Endothelial cell of umbilical vein (primary cell): Measurements from ENCODE around the gene KCNQ2. TPM values are rescaled to one million over a fixed set of nuclear protein-coding genes. Genes with fewer than 3 reads are reported as not detected.

ENCODE experiments used
- BruUV-seq: library from RNA; stranded (reverse); fragments of 400-500 nt; replicated peaks from 2 replicates; lab custom pipeline; 2021; lab: Mats Ljungman, UMichigan
- CTCF ChIA-PET: fragments of 300-600, 350-600 bp; sonication (Branson Sonifier 250); formaldehyde crosslinking; loops from one replicate; lab custom pipeline; 2021; ENCODE audit warnings: antibody characterized with exemption, inconsistent platforms; lab: Charles Lee
- POLR2A ChIA-PET: fragments of 300-600, 350-600 bp; sonication (Branson Sonifier 250); formaldehyde crosslinking; loops from one replicate; lab custom pipeline; 2021; ENCODE audit warnings: antibody characterized with exemption, inconsistent platforms; lab: Charles Lee
- DNase-seq: peaks from one replicate; pipeline ENCODE4 v3.0.0-alpha.2; 2011; ENCODE audit warnings: low read depth, low spot score
- FAIRE-seq: peaks from 2 replicates; lab custom pipeline; 2011; peaks lifted over from hg19 to GRCh38; lab: Jason Lieb, UNC
- H2AFZ ChIP-seq: 2 replicates; pipeline ENCODE4 v1.6.0; 2012; ENCODE audit warnings: low read depth, low read length, control low read depth, inconsistent platforms
- H3K27ac ChIP-seq: 2 replicates; pipeline ENCODE4 v1.5.1; 2011; ENCODE audit warnings: low read depth, mild to moderate bottlenecking, control low read depth, low read length, moderate library complexity; ENCODE audit not compliant: insufficient read depth
- H3K27me3 ChIP-seq, 2 experiments: 2 replicates each; pipeline versions ENCODE4 v1.6.0 to v1.6.1; 2011; ENCODE audit warnings: low read length in 2 of 2, mixed read lengths in 1 of 2; ENCODE audit not compliant: control insufficient read depth in 2 of 2, insufficient read depth in 2 of 2
- H3K36me3 ChIP-seq, 2 experiments: 2 replicates in 1 of 2; 3 replicates in 1 of 2; pipeline ENCODE4 v1.5.1; 2011; ENCODE audit warnings: low read length in 2 of 2, mild to moderate bottlenecking in 1 of 2, moderate library complexity in 1 of 2; ENCODE audit not compliant: control insufficient read depth in 2 of 2, insufficient read depth in 2 of 2; ENCODE audit errors: extremely low read depth in 1 of 2
- H3K4me1 ChIP-seq: 3 replicates; pipeline ENCODE4 v1.5.1; 2011; ENCODE audit warnings: mild to moderate bottlenecking, low read length; ENCODE audit not compliant: control insufficient read depth, insufficient read depth; ENCODE audit errors: extremely low read depth
- H3K4me2 ChIP-seq: 2 replicates; pipeline ENCODE4 v1.6.1; 2011; ENCODE audit warnings: low read length, control low read depth, mixed read lengths; ENCODE audit not compliant: insufficient read depth
- H3K4me3 ChIP-seq, 3 experiments: fragments of 200-600 bp in 1 of 3; sonication (generic), shearing (Covaris generic) in 1 of 3; replicated peaks in 1 of 3; 2 replicates each; pipeline ENCODE4 v1.5.1; 2011 to 2016; ENCODE audit warnings: control low read depth in 3 of 3, low read length in 3 of 3, mild to moderate bottlenecking in 2 of 3, inconsistent platforms in 1 of 3, low read depth in 1 of 3, moderate library complexity in 1 of 3; ENCODE audit not compliant: insufficient read depth in 1 of 3
- H3K79me2 ChIP-seq: 2 replicates; pipeline ENCODE4 v1.6.0; 2012; ENCODE audit warnings: low read length, inconsistent platforms; ENCODE audit not compliant: control insufficient read depth, insufficient read depth
- H3K9ac ChIP-seq: replicated peaks from 2 replicates; pipeline ENCODE3; 2011; ENCODE audit warnings: low read length, control low read depth; ENCODE audit not compliant: insufficient read depth; ENCODE audit errors: extremely low read depth
- H3K9me1 ChIP-seq: replicated peaks from 3 replicates; pipeline ENCODE4 v1.6.0; 2011; ENCODE audit warnings: mild to moderate bottlenecking, low read length; ENCODE audit not compliant: control insufficient read depth, insufficient read depth; ENCODE audit errors: extremely low read depth
- H3K9me3 ChIP-seq: replicated peaks from 2 replicates; pipeline ENCODE4 v1.5.1; 2012; ENCODE audit warnings: low read length, inconsistent platforms; ENCODE audit not compliant: control insufficient read depth, insufficient read depth
- H4K20me1 ChIP-seq: replicated peaks from 2 replicates; pipeline ENCODE3; 2011; ENCODE audit warnings: mild to moderate bottlenecking, low read length; ENCODE audit not compliant: control insufficient read depth, insufficient read depth; ENCODE audit errors: extremely low read depth
- CTCF ChIP-seq, 2 donors: IDR thresholded peaks; 1 replicate in 1 of 2; 2 replicates in 1 of 2; pipeline ENCODE4 v1.5.1; 2011; ENCODE audit warnings: low read length in 2 of 2, mild to moderate bottlenecking in 2 of 2, moderate library complexity in 2 of 2, control low read depth in 1 of 2, inconsistent platforms in 1 of 2, low read depth in 1 of 2; ENCODE audit not compliant: insufficient read depth in 1 of 2; ENCODE audit errors: extremely low read depth in 1 of 2
- EZH2 ChIP-seq: IDR thresholded peaks from 2 replicates; pipeline ENCODE4 v1.6.1; 2012; ENCODE audit warnings: borderline replicate concordance, low read depth, mild to moderate bottlenecking, moderate library complexity, low read length, inconsistent platforms; ENCODE audit not compliant: severe bottlenecking
- FOS ChIP-seq: IDR thresholded peaks from 2 replicates; pipeline ENCODE4 v1.6.1; 2011; ENCODE audit warnings: mild to moderate bottlenecking, low read length, moderate library complexity, borderline replicate concordance; ENCODE audit not compliant: insufficient read depth
- GATA2 ChIP-seq: IDR thresholded peaks from 2 replicates; pipeline ENCODE4 v1.7.0; 2011; ENCODE audit warnings: low read depth, mild to moderate bottlenecking, moderate library complexity, mixed read lengths, low read length; ENCODE audit not compliant: insufficient read length, insufficient read depth
- JUN ChIP-seq: IDR thresholded peaks from 2 replicates; pipeline ENCODE4 v1.6.1; 2011; ENCODE audit warnings: borderline replicate concordance, low read depth; ENCODE audit not compliant: insufficient read length, insufficient read depth
- MAX ChIP-seq: IDR thresholded peaks from 2 replicates; pipeline ENCODE4 v1.6.1; 2011; ENCODE audit not compliant: insufficient read depth, insufficient read length
- MYC ChIP-seq: IDR thresholded peaks from one replicate; pipeline ENCODE4 v1.6.1; 2011; ENCODE audit warnings: mild to moderate bottlenecking, low read depth, low read length
- POLR2A ChIP-seq: IDR thresholded peaks from 2 replicates; pipeline ENCODE4 v1.6.1; 2012; ENCODE audit warnings: low read depth, mild to moderate bottlenecking, control low read depth, low read length
- POLR2AphosphoS5 ChIP-seq: IDR thresholded peaks from 2 replicates; pipeline ENCODE4 v1.6.1; 2012; ENCODE audit warnings: low read depth, mild to moderate bottlenecking, control low read depth, low read length, moderate library complexity; ENCODE audit not compliant: insufficient read depth
- dilution Hi-C: fragments of 300-500 bp; cut with MboI; formaldehyde crosslinking; loops from one replicate; pipeline ENCODE4 v1.15.0; 2019; ENCODE audit warnings: low sequenced_read_pairs; ENCODE audit not compliant: extremely low pct_ligation_motif_present
- intact Hi-C: fragments of 100-400 bp; cut with micrococcal nuclease; formaldehyde crosslinking; loops from one replicate; pipeline ENCODE4 v1.10.0; 2022
- polyA plus RNA-seq, 4 experiments: library from polyadenylated mRNA; depleted of rRNA in 3 of 4; stranded (reverse) in 3 of 4; unstranded in 1 of 4; fragments of >200 nt; gene quantifications; 2 replicates each; pipeline versions ENCODE4 v1.2.1 to v1.2.3, GENCODE V29; 2011 to 2012; ENCODE audit warnings: missing spikeins in 1 of 4
- total RNA-seq: library from RNA; stranded (reverse); gene quantifications from 2 replicates; pipeline ENCODE4 v1.2.3, GENCODE V29; 2021

The KCNQ2 gene
- total and polyA plus RNA-seq, 2 donors (not counting 3 experiments of a cell fraction or from before 2014, with no cell fraction given) = not detected

GRCh38 chr20:63491635-63492230, 19.3 kb upstream of the KCNQ2 start:
- dilution Hi-C loops = no loop called here

More at GRCh38 chr20:63491635-63492230, 19.3 kb upstream of the KCNQ2 start:
- no peaks in the 10 kb centered on the region for H3K27me3 ChIP-seq
- no peak overlapping the region for H2AFZ ChIP-seq
- H3K9me3 ChIP-seq = no peaks in the 10 kb centered on the region
- BruUV-seq = no TSS peak
- TF ChIP-seq CTCF (IDR thresholded peaks at IDR 0.05; ENCODE audit: extremely low read depth in 1 of 2, insufficient read depth in 1 of 2, low read depth in 1 of 2, low read length in 2 of 2) (no peak), MAX (no peak), MYC (no peak), POLR2AphosphoS5 (no peak), FOS (no peak), EZH2 (no peak), GATA2 (no peak), JUN (no peak), POLR2A (no peak)
- H3K4me3 ChIP-seq = no peak overlapping the region
- H3K9me1 ChIP-seq = no peaks in the 10 kb centered on the region
- no peaks in the 10 kb centered on the region for H3K4me1 ChIP-seq
- no peaks in the 10 kb centered on the region for H4K20me1 ChIP-seq
- H3K79me2 ChIP-seq = no peaks in the 10 kb centered on the region
- H3K27ac ChIP-seq = no peak overlapping the region
- H3K9ac ChIP-seq = no peak overlapping the region
- CTCF ChIA-PET = no interaction called here
- POLR2A ChIA-PET = no interaction called here
- DNase-seq = no peak
- no peak overlapping the region for H3K4me2 ChIP-seq
- FAIRE-seq = no peak
- intact Hi-C loops = no loop called here
- no peaks in the 10 kb centered on the region for H3K36me3 ChIP-seq
